GM21360 (cell line): ENCODE results near the gene NUP35.

ENCODE experiments used
- ATAC-seq: cut with Tn5 transposase; IDR thresholded peaks from one replicate; pipeline ENCODE4 v1.9.1; 2021; ENCODE audit warnings: mild to moderate bottlenecking, moderate library complexity; ENCODE audit not compliant: unreplicated experiment

The NUP35 gene

GRCh38 chr2:183207110-183207509 lies 82.9 kb downstream of the NUP35 start:
- no peak for ATAC-seq

GRCh38 chr2:183209395-183210028 lies 85.3 kb downstream of the NUP35 start:
- ATAC-seq: no peak
